HS-5 (cell line): Measurements from ENCODE around the gene MUC21.
"Not testable (repeated sequence)": the region's sequence is repeated elsewhere in the genome, so short reads cannot be mapped to it uniquely, and the experiment has no call there.

ENCODE experiments used
- DNase-seq: peaks from one replicate; pipeline ENCODE4 v3.0.0-alpha.2; 2012; ENCODE audit warnings: low read depth

The MUC21 gene

DNA sequence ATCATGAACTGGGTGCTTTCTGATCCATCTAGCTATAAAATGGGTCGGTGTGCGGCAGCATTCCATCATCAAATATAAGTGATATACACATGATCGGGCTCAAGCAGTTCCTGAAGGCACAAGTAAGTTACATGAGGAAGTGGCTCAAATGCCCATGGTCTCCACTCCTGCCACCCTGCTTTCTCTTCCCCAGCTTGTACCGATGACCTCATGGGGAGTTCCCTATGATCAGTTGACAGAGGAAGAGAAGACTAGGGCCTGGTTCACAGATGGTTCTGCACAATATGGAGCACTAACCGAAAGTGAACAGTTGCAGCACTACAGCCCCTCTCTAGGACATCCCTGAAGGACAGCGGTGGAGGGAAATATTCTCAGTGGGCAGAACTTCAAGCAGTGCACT lies 14.3 kb upstream of the MUC21 start:
- DNase-seq: not testable (repeated sequence)

DNA sequence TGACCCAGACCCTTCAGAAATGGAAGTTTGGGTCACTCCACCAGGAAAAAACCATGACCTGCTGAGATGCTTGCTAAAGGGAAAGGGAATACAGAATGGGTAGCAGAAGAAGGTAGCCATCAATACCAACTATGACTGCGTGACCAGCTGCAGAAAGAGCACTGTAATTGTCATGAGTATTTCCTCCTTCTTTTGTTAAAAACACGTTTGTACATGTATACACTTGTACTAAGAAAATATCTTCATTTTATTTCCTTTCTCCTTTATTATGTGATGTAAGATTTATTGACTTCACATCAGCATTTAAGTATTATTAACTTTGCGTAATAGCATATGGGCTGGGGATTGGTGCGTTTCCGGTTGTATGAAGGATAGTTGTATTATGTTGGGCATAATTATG lies 12.6 kb upstream of the MUC21 start:
- DNase-seq: no peak

DNA sequence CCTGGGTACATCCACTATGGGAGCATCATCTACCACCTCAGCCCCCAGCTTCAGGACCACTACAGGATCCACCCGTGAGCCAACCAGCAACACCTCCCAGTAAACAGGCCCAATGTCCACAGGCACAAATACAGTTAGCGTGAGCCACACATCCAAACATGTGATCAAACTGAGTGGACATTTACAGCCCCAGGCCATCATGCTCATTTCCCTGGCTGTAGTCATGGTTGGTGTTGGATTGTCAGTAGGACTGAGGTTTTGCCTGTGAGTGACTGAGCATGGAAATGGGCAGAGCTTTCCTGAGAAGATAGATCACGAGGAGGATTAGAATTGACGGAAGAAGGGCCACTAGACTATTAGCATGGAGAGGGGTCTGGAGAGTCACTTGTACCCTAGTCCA lies 10.7 kb upstream of the MUC21 start:
- no peak for DNase-seq

DNA sequence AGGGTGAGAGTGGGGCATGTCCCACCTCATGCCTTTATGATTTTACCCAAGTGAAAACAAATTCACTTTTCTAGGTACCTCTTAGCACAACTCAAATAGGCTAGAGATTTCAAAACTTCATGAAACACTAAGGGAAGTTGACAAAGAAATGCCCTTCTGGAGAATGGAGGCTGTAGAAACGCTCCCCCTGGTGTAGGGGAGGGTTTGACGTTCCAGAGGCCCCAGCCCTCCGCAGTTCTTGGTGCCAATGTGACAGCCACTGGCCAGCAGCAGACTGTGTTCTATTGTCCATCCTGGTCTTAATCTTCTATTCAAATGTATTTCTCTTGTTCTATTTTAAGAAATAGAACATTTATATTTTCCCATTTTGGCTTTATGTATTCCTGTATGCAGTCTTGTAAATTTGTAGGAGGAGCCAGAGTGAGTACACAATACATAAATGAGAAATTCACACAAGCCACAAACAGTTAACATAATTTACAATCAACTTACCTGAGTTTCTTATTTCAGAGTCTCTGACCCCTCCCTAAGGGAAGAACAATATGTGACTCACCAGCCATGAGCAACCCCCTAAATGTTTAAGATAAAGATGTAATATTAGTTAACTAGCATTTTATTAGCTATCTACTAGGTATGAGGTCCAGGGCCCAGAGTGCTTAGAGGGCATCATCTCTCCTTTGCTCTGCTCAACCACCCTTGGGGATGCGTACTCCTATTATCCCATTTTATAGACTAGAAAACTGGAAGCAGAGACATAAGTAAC lies 8.8 kb upstream of the MUC21 start:
- no peak for DNase-seq

DNA sequence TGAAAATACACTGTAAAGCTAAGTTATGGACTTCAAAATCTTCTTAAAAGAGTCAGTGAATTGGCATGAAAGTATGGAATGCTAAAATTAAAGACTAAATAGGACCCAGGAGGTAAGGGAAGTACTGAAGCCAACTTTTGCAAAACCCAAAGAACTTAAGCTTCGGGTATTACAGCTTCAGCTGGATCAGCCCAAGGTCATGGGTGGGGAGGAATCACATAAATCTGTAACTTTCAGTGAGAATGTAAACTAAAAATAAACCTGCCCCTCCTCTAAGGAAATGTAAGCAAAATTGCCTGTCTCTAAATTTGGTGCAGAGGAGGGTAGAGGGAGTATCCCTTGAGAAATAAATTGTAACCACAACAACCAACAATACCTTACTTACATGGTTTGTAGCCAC lies 4.4 kb upstream of the MUC21 start:
- DNase-seq: no peak

DNA sequence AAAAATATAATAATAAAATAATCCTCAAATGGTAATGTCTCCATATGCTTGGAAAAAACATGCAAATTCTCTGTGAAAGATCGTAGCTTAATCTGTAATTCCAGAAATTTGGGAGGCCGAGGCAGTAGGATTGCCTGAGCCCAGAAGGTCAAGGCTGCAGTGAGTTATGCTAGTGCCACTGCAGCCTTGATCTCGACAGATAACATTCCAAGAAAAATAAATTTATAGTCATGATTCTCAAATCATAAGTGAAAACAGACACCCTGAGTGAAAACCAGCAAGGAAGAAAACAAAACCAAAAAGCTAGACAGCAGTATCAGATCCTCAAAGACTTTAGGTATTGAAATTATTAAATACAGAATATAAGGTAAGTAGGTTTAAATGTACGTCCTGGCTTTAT lies 3.8 kb upstream of the MUC21 start:
- no peak for DNase-seq

DNA sequence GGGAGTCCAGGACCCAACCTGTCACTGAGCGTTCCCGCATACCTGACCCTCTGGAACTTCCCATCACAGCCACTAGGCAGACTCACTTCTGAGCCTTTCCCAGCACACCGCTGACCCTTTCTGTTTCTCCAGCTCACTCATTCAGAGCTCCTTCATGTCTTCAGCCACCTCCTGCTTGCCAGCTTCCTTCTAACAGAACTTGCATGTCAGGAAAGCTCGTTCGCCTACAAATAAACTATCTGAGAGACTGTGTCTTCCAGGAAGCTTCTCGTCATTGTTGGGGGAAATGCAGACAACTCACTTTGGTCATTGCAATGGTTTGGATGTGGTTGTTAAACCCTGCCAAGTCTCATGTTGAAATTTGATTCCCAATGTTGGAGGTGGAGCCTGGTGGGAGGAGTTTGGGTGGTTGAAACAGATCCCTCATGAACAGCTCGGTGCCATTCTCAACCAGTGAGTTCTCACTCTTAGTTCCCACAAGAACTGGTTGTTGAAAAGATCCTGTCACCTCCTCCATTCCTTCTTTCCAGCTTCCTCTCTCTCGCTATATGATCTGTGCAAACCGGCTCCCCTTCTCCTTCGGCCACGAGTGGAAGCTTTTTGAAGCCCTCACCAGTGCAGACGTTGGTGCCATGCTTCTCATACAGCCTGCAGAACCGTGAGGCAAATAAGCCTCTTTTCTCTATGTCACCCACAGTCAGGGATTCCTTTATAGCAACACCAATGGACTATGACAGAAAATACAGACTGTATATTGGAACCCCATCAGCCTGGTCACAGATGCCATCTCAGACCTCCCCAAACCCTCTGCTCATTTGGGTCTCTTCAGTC lies 1.4 kb upstream of the MUC21 start:
- peak; percentile 6 for DNase-seq

DNA sequence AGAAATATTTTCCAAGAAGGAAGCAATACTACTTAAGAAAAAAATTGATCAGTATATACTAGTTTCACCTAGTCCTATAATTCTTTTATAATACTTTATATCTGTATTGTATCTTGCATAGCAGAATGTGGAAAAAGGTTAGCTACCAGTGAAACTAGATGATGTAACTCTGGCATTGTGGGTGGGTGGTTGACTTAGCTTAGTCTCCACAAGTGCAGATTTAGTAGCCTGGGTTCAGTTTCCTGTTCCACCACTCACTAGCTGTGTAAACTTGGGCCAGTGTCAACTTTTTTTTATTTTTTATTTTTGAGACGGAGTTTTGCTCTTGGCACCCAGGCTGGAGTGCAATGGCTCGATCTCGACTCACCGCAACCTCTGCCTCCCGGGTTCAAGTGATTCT lies 2.0 kb downstream of the MUC21 start:
- no peak for DNase-seq

DNA sequence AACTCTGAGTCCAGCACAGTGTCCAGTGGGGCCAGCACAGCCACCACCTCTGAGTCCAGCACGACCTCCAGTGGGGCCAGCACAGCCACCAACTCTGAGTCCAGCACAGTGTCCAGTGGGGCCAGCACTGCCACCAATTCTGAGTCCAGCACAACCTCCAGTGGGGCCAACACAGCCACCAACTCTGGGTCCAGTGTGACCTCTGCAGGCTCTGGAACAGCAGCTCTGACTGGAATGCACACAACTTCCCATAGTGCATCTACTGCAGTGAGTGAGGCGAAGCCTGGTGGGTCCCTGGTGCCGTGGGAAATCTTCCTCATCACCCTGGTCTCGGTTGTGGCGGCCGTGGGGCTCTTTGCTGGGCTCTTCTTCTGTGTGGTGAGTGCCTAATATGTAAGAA lies 3.8 kb downstream of the MUC21 start:
- no peak for DNase-seq

DNA sequence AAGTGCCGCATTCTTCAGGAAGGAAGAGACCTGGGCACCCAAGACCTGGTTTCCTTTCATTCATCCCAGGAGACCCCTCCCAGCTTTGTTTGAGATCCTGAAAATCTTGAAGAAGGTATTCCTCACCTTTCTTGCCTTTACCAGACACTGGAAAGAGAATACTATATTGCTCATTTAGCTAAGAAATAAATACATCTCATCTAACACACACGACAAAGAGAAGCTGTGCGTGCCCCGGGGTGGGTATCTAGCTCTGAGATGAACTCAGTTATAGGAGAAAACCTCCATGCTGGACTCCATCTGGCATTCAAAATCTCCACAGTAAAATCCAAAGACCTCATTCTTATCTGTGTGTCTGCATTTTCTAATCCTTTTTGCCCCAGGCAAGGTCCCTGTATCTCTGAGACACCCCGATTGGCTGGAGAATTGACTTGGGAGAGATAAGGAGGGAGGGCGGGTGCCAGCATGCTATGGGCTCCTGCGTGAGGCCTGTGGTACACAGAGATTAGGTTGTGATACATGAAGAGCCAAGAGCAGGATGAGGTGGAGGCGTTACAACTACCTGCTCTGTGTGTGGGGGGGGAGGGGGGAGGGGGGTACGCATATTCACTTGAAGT lies 4.8 kb downstream of the MUC21 start:
- no peak for DNase-seq

DNA sequence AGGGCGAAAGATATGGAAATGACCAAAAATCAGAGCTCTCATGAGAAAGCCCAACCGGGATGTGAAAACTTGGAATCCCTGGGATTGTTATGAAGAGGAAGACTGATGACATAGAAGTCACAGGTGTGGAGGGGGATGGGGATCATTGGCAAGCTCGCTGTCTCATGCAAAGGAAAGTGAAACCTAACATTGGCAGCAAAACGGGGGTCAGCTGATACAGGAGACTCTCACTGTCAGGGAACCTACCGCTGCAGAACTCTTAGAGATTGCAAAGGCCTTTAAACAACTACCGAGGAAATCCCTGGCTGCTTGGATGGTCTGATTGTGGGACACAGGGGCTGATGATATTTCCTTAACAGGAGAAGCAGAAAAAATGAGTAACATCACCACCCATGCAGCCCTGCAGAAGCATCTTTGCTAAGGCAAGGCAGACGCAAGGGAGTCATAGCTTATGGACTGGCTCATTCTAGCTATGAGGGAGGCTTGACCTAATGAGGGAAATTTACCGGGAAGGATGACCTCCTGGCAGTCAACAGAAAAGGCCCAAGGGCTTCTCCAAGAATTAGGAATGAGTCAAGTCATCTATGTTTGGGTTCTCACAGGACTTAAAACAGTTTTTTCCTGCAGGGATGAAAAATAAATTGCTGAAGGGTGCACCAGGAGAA lies 7.0 kb downstream of the MUC21 start:
- DNase-seq: no peak

DNA sequence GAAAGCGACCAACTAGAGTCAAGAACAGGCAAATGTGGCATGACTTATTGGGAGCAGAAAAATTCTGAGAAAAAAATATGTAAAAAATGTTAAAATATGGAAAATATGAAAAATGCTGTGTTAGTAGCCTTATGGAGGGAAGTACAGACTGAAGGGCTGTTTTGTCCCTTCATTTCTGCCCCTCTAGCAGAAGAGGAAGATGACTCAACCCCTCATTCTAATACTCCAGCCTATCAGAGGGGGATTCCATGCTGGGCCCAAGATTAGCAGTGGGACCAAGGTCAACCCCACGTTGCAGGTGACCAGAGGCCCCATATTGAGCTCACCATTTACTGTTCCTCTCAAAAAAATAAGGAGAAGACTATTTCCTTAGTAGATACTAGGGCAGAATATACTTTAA lies 8.4 kb downstream of the MUC21 start:
- DNase-seq: no peak

DNA sequence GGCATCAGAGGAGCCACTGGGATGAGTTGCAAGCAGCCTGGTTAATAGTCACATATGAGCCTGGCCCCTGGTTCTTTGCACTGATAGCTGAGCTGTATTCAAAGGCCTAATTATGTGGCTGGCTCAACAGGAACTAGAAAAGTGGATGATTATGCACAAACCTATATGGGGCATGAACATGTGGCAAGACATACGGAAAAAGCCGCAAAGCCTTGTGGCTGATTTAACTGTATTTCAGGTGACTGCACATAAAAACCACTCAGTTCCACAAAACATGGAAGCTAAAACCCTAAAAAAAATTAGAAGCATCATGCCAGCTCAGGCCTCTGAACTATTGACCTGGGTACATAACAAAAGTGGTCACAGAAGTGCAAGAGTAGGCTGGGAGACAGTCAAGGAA lies 13.8 kb downstream of the MUC21 start:
- DNase-seq: no peak

DNA sequence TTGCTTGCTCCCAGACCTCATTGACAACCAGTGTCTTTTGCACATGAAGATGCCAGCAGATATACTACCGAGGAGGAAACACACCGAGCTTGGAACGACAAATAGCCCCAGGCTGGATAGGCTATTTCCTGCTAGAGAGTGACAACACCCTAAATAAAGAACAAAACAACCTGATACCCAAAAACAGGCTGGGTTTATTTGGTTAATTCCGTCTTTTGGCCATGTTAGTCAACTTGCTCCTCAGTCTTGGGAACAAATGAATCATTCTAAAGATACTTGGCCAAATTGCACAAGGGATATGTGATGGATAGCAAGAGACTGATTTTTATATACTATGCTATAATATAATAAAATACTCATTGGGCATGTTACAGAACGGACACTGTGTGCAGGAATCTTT lies 15.3 kb downstream of the MUC21 start:
- no peak for DNase-seq

DNA sequence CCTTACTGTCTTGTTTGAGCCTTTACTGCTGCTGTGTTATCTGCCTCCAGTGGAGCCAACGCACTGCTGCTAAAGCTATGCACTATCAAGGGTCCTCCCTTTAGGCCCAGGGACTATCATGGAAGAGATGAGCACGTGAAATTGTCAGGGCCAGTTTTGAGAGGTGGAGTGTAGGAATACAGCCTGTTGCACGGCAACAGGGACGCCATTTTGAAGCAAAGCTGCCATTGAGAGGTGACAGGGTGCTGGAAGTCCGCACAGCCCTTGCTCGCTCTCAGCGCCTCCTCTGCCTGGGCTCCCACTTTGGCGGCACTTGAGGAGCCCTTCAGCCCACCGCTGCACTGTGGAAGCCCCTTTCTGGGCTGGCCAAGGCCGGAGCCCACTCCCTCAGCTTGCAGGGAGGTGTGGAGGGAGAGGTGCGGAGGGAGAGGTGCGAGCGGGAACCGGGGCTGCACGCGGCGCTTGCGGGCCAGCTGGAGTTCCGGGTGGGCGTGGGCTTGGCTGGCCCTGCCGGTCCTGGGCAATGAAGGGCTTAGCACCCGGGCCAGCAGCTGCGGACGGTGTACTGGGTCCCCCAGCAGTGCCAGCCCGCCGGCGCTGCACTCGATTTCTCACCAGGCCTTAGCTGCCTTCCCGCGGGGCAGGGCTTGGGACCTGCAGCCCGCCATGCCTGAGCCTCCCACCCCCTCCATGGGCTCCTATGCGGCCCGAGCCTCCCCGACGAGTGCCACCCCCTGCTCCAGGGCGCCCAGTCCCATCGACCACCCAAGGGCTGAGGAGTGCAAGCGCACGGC lies 16.7 kb downstream of the MUC21 start:
- not testable (repeated sequence) for DNase-seq

DNA sequence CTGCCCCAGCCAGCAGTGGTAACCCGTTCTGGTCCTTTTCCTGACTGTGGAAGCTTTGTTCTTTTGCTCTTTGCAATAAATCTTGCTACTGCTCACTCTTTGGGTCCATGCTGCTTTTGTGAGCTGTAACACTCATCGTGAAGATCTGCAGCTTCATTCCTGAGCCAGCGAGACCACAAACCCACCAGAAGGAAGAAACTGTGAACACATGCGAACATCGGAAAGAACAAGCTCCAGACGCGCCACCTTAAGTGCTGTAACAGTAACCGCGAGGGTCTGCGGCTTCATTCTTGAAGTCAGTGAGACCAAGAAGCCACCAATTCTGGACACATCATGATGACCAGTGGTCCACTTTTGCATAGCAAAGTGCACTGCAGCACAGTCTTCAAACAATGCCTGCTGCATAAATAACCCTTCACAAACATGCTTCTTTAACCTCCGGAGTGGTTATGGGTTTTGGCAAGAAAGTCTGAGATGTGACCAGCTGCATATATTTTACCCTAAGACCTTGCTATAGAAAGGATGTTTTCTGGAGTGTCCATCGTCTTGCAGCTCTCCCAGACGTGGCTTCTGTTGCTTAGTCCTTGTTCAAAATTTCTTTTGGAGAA lies 17.9 kb downstream of the MUC21 start:
- no peak for DNase-seq

DNA sequence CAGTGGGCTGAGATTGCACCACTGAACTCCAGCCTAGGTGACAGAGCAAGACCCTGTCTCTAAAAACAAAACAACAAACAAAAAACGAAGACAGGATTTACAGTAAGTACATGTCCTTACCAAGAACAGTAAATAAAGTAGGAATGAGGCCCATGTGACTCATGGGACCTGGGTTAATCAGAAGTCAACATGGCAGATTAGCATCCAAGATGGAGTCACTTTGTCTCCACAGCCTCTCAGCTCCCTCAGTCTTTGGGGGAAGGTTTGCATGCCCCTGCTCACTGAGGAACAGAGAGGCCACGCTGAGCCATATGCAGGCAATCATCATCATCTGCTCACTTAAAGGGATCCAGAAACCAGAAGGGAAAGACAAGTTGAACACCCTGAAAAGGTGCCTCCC lies 19.0 kb downstream of the MUC21 start:
- DNase-seq: no peak

DNA sequence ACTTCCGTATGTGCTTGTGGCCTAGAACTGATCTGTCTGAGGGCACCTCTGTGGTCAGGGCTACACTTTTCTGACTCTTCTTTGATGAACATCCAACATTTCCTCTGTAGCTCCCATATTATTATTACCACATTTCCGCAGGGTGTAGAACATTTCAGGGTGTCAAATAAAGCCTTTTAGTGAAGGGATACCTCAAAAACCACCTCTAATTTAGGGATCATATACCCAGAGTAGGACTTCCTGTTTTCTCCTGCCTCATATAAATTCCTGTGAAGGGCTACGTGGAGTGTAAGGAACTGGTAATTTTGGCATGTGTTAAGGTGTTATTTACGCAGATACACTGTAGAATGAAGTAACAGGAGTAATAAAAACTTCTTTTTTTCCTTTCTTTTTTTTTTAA lies 21.3 kb downstream of the MUC21 start:
- DNase-seq: no peak

DNA sequence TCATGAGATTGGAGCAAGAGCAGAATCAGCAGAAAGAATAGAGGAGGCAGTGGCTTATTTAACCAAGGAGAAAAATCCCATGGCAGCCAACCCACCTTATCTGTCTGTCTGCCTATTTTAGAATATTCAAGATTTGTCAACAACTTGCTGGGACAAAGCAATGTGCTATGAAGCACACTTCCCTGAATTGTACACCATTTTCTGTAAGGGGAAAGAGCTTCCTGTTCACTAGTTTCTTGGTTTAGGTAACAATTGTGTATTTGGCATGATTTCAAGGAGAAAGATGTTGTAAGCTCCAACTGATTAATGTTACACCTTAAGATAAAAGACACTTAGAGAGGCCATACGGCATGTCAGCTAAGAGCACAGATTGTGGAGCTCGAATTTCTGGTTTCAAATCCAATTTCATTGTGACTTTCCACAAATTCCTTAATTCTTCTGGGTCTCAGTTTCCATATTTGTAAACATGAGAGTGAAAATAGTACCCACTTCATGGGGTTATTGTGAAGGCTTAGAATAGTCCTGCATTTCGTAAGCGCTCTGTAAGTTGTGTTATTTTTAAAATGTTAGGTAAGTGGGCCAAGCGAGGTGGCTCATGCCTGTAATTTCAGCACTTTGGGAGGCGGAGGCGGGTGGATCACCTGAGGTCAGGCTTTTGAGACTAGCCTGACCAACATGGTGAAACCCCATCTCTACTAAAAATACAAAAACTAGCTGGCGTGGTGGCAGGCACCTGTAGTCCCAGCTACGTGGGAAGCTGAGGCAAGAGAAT lies 21.9 kb downstream of the MUC21 start:
- no peak for DNase-seq

DNA sequence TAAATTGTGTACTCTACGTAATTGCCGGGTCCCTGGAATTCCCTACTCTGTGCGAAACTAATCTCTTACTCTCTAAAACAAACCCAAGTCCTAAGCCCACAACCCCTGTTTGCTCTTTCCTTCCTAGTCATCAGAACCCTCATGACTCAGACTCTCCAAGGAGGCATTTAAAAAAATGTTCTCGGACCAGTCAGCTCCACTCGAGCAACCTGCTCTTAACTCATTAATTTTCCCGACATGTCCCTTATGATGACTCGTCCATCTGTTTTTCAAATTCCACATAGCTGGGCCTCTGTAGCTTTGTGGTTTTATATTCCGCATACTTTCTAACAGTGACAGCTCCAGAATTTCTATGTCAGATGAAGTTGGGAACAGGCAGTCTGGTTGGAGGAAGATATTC lies 24.2 kb downstream of the MUC21 start:
- peak; percentile 80 for DNase-seq

DNA sequence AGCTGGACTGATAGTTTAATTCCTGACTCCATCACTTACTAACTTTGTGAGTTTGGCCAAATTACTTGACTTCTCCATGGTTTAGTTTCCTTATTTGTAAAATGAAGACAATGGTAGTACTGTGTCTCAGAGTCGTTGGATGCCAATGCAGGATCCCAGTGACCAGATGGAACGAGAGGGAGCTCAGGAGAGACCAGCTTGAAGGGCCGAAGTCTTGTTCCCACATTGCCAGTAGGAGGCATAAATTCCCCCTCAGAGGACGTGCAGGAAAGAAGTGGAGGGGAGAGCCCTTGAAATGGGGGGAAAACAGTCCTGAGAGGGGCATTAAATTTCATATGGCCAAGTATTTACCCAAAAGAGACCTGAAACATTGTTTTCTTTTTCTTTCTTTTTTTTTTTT lies 24.6 kb downstream of the MUC21 start:
- no peak for DNase-seq
